SK-N-SH (cell line): ENCODE results near the gene PLOD1.

ENCODE experiments used
- CHD2 ChIP-seq: fragments of 150-350 bp; IDR thresholded peaks from 2 replicates; pipeline ENCODE4 v1.6.1; 2018; ENCODE audit warnings: low read length; ENCODE audit not compliant: partially characterized antibody
- CTCF ChIP-seq: fragments of 200-600 bp; sonication (generic); IDR thresholded peaks from 2 replicates; pipeline ENCODE4 v1.6.1; 2017; ENCODE audit warnings: antibody characterized with exemption, mild to moderate bottlenecking, moderate library complexity
- EP300 ChIP-seq, 2 experiments: IDR thresholded peaks; 2 replicates each; pipeline versions ENCODE4 v1.4.0 to v1.6.1; 2012; ENCODE audit warnings: borderline replicate concordance in 1 of 2, low read depth in 1 of 2, low read length in 1 of 2
- EZH2phosphoT487 ChIP-seq: fragments of 200-600 bp; sonication (generic); IDR thresholded peaks from 2 replicates; pipeline ENCODE4 v1.6.1; 2017; ENCODE audit warnings: low read depth, mixed run types, mild to moderate bottlenecking, antibody characterized with exemption, moderate library complexity, borderline replicate concordance
- FOXJ3 ChIP-seq: sonication (generic); formaldehyde crosslinking; IDR thresholded peaks from 2 replicates; pipeline ENCODE4 v1.5.1; 2020; ENCODE audit warnings: mild to moderate bottlenecking, missing genetic modification reagents
- FOXM1 ChIP-seq: IDR thresholded peaks from 2 replicates; pipeline ENCODE4 v1.4.0; 2012; ENCODE audit warnings: low read depth, mild to moderate bottlenecking
- GABPA ChIP-seq: IDR thresholded peaks from 2 replicates; pipeline ENCODE4 v1.4.0; 2012; ENCODE audit warnings: low read depth, mild to moderate bottlenecking
- MXI1 ChIP-seq: IDR thresholded peaks from 2 replicates; pipeline ENCODE4 v1.6.1; 2012; ENCODE audit warnings: mild to moderate bottlenecking, low read depth, low read length, improper control_type of control experiment
- POLR2AphosphoS5 ChIP-seq: IDR thresholded peaks from 2 replicates; pipeline ENCODE4 v1.6.1; 2012; ENCODE audit warnings: low read depth, low read length
- RAD21 ChIP-seq: IDR thresholded peaks from 2 replicates; pipeline ENCODE4 v1.6.1; 2012; ENCODE audit warnings: mild to moderate bottlenecking, low read length
- RFX5 ChIP-seq: IDR thresholded peaks from 2 replicates; pipeline ENCODE4 v1.6.1; 2012; ENCODE audit warnings: mild to moderate bottlenecking, improper control_type of control experiment, low read length
- RXRA ChIP-seq: IDR thresholded peaks from 2 replicates; pipeline ENCODE4 v1.4.0; 2012; ENCODE audit warnings: low read depth, mild to moderate bottlenecking, borderline replicate concordance
- SIN3A ChIP-seq: IDR thresholded peaks from 2 replicates; pipeline ENCODE4 v1.6.1; 2012; ENCODE audit warnings: low read depth, mild to moderate bottlenecking, low read length, moderate library complexity, borderline replicate concordance
- TCF12 ChIP-seq: IDR thresholded peaks from 2 replicates; pipeline ENCODE4 v1.4.0; 2012

DNA sequence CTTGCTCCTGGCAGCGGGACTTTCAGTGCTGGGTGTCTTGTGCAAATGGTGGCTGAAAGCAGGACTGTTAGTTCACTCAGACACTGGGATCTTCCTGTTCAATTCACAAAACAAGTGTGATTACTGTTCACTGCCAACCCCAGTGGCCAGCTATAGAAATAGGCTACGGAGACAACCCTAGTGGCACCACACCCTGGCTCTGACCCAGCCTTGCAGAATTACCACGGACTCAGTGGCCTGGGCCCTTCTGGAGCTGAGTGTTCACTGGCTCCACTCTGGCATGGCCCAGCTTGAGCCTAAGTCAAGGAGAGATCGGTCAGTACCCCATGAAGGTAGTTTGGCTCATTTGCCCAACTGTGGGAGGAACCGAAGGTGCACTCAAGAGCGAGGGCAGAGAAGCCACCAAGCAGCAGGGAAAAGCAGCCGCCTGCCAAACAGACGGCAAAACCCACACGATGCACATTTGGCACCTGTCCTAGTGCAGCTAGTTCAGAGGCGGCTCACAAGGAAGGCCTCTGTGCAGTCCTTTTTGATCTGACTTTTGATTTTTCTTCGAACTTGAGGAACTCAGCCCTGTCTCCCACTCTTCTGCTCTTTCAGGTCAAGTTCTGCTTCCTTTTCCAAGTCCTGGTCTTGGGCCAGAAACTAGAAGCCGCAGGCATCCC, 14.1 kb upstream of the PLOD1 start:
- TF ChIP-seq FOXM1 (no peak), CTCF (no peak), RFX5 (no peak), RAD21 (no peak), SIN3A (no peak), TCF12 (no peak), CHD2 (no peak), EZH2phosphoT487 (no peak), EP300 (IDR thresholded peaks at IDR 0.05; ENCODE audit: borderline replicate concordance in 1 of 2, low read depth in 1 of 2, low read length in 1 of 2) (no peak), MXI1 (no peak), GABPA (no peak), POLR2AphosphoS5 (no peak), FOXJ3 (CRISPR knock-in tag) (no peak), RXRA (no peak)
